Nephron progenitor cell (in vitro differentiated cells): ENCODE data around the gene BLNK.

Experiments used
- DNase-seq: peaks from one replicate; pipeline ENCODE4 v3.0.0; 2021
- H3K27ac Mint-ChIP-seq: 2 replicates; pipeline ENCODE4 v1.8.0; 2021; ENCODE audit warnings: mild to moderate bottlenecking, moderate library complexity, mixed read lengths
- H3K27me3 Mint-ChIP-seq: 2 replicates; pipeline ENCODE4 v1.8.0; 2021; ENCODE audit warnings: mild to moderate bottlenecking, low read depth, mixed read lengths; ENCODE audit not compliant: poor library complexity
- H3K36me3 Mint-ChIP-seq: 2 replicates; pipeline ENCODE4 v1.8.0; 2021; ENCODE audit warnings: low read depth, mixed read lengths
- H3K4me1 Mint-ChIP-seq: 2 replicates; pipeline ENCODE4 v1.8.0; 2021; ENCODE audit warnings: mixed read lengths
- H3K4me3 Mint-ChIP-seq: 2 replicates; pipeline ENCODE4 v1.8.0; 2021; ENCODE audit warnings: mild to moderate bottlenecking, moderate library complexity, mixed read lengths
- H3K9me3 Mint-ChIP-seq: 2 replicates; pipeline ENCODE4 v1.8.0; 2021; ENCODE audit warnings: mild to moderate bottlenecking, moderate library complexity, mixed read lengths
- TF ChIP-seq, protein P1 (sequence below): fragments of 200-600 bp; sonication (generic); IDR thresholded peaks from 2 replicates; pipeline ENCODE4 v1.5.0; 2021; ENCODE audit warnings: antibody characterized with exemption

The BLNK gene

DNA sequence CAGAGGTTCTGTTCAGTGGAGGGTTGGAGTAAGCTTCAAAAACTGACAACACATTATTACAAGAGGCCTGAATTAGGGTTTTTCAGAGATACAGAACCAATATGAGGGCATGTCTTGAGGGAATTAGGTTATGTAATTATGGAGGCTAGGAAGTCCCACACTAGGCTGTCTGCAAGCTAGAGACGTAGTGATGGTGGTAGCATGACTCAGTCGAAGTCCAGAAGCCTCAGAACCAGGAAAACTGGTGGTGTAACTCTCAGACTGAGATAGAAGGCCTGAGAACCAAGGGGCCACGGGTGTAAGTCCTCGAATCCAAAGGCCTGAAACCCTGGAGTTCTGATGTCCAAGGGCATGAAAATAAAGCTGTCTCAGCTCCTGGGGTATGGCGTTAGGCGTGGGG lies 105.6 kb downstream of the BLNK start:
- peaks cover 79% of the 10 kb centered on the region for H3K36me3 Mint-ChIP-seq
- TF ChIP-seq, protein P1, sequence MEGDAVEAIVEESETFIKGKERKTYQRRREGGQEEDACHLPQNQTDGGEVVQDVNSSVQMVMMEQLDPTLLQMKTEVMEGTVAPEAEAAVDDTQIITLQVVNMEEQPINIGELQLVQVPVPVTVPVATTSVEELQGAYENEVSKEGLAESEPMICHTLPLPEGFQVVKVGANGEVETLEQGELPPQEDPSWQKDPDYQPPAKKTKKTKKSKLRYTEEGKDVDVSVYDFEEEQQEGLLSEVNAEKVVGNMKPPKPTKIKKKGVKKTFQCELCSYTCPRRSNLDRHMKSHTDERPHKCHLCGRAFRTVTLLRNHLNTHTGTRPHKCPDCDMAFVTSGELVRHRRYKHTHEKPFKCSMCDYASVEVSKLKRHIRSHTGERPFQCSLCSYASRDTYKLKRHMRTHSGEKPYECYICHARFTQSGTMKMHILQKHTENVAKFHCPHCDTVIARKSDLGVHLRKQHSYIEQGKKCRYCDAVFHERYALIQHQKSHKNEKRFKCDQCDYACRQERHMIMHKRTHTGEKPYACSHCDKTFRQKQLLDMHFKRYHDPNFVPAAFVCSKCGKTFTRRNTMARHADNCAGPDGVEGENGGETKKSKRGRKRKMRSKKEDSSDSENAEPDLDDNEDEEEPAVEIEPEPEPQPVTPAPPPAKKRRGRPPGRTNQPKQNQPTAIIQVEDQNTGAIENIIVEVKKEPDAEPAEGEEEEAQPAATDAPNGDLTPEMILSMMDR, result no peak
- peak overlapping the region; percentile 36 for H3K27ac Mint-ChIP-seq

DNA sequence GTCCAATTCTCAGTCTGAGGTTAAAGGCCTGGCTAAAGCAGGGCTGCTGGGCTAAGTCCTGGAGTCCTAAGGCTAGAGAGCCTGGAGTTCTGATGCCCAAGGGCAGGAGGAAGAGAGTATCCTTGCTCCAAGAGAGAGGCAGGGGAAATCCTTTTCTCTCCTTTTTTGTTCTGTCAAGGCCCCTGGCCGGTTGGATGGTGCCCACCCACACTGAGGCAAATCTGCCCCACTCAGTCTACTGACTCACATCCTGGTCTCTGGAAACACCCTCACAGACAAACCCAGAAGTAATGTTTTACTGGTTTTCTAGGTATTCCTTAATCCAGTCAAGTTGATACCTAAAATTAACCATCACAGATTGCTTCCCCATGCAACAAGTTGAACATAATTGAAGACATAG lies 118.3 kb downstream of the BLNK start:
- Mint-ChIP-seq H3K27ac (no peak overlapping the region), H3K36me3 (peaks cover 83% of the 10 kb centered on the region), H3K4me1 (peaks cover 5% of the 10 kb centered on the region), H3K27me3 (no peaks in the 10 kb centered on the region), H3K9me3 (no peaks in the 10 kb centered on the region), H3K4me3 (no peak overlapping the region)
- DNase-seq, result no peak
- TF ChIP-seq, protein P1, result no peak

More for the DNA sequence above, 105.6 kb downstream of the BLNK start:
- DNase-seq, result no peak
- Mint-ChIP-seq H3K27me3 (peaks cover 7% of the 10 kb centered on the region), H3K4me3 (no peak overlapping the region), H3K9me3 (peaks cover 37% of the 10 kb centered on the region), H3K4me1 (no peaks in the 10 kb centered on the region)

DNA sequence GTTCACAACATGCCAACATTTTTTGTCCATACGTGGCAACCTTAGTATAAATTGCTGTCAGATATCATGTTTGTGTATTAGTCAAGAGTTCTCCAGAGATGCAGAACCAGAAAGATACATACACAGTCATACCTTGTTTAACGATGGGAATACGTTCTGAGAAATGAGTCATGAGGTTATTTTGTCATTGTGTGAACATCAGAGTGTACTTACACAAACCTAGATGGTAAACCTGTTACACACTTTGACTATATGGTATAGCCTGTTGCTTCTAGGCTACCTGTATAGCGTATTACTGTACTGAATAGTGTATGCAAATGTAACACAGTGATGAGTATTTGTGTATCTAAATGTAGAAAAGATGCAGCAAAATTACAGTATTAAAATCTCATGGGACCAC lies 118.9 kb downstream of the BLNK start:
- H3K36me3 Mint-ChIP-seq, result peaks cover 83% of the 10 kb centered on the region

More for the DNA sequence above, 118.9 kb downstream of the BLNK start:
- no peaks in the 10 kb centered on the region for H3K9me3 Mint-ChIP-seq
- no peak for DNase-seq
- H3K27ac Mint-ChIP-seq, result no peak overlapping the region
- H3K4me1 Mint-ChIP-seq, result peaks cover 5% of the 10 kb centered on the region
- TF ChIP-seq, protein P1, result no peak
- no peak overlapping the region for H3K4me3 Mint-ChIP-seq
- H3K27me3 Mint-ChIP-seq, result no peaks in the 10 kb centered on the region
